Parathyroid adenoma (tissue), 2 donors: ENCODE data around the gene PRIMPOL.
A peak's percentile ranks its signal among the peaks of the same experiment; 100 is the strongest.

Source experiments
- H2AFZ ChIP-seq: fragments of 300-600 bp; sonication (generic); one replicate; pipeline ENCODE4 v1.7.0; 2017; ENCODE audit warnings: antibody characterized with exemption, mild to moderate bottlenecking
- H3K27ac ChIP-seq: fragments of 300-600 bp; sonication (generic); one replicate; pipeline ENCODE4 v1.7.0; 2017
- H3K27me3 ChIP-seq: fragments of 300-600 bp; sonication (generic); one replicate; pipeline ENCODE4 v1.7.0; 2017; ENCODE audit warnings: low read length; ENCODE audit not compliant: control insufficient read depth, insufficient read depth
- H3K36me3 ChIP-seq: fragments of 300-600 bp; sonication (generic); one replicate; pipeline ENCODE4 v1.7.0; 2017; ENCODE audit warnings: low read length; ENCODE audit not compliant: control insufficient read depth, insufficient read depth
- H3K4me1 ChIP-seq: fragments of 300-600 bp; sonication (generic); one replicate; pipeline ENCODE4 v1.7.0; 2017; ENCODE audit warnings: control low read depth
- H3K4me2 ChIP-seq: fragments of 300-600 bp; sonication (generic); one replicate; pipeline ENCODE4 v1.7.0; 2017; ENCODE audit warnings: low read length
- H3K4me3 ChIP-seq: fragments of 300-600 bp; sonication (generic); one replicate; pipeline ENCODE4 v1.7.0; 2017; ENCODE audit warnings: low read depth, low read length
- H3K79me2 ChIP-seq: fragments of 300-600 bp; sonication (generic); one replicate; pipeline ENCODE4 v1.7.0; 2017; ENCODE audit warnings: control low read depth
- H3K9ac ChIP-seq: fragments of 300-600 bp; sonication (generic); one replicate; pipeline ENCODE4 v1.7.0; 2017; ENCODE audit warnings: mild to moderate bottlenecking
- H3K9me3 ChIP-seq: fragments of 300-600 bp; sonication (generic); one replicate; pipeline ENCODE4 v1.7.0; 2017; ENCODE audit warnings: low read length; ENCODE audit not compliant: control insufficient read depth
- CTCF ChIP-seq: fragments of 300-600 bp; sonication (generic); IDR thresholded peaks from one replicate; pipeline ENCODE4 v1.7.0; 2017; ENCODE audit warnings: antibody characterized with exemption, mild to moderate bottlenecking
- donor health status: primary hyperparathyroidism.

The PRIMPOL gene

GRCh38 chr4:184668511-184669114, 19.1 kb downstream of the PRIMPOL start:
- no peaks in the 10 kb centered on the region for H3K27me3 ChIP-seq
- no peak overlapping the region for H3K9ac ChIP-seq
- no peak for TF ChIP-seq CTCF
- no peak overlapping the region for H2AFZ ChIP-seq
- H3K36me3 ChIP-seq = no peaks in the 10 kb centered on the region
- H3K4me2 ChIP-seq = peak overlapping the region; percentile 45
- no peaks in the 10 kb centered on the region for H3K9me3 ChIP-seq
- H3K79me2 ChIP-seq = no peaks in the 10 kb centered on the region
- no peak overlapping the region for H3K27ac ChIP-seq
- H3K4me1 ChIP-seq = peaks cover 6% of the 10 kb centered on the region
- no peak overlapping the region for H3K4me3 ChIP-seq

GRCh38 chr4:184669251-184669650, 19.7 kb downstream of the PRIMPOL start:
- peak overlapping the region; percentile 19 for H3K4me3 ChIP-seq
- H3K9ac ChIP-seq = no peak overlapping the region
- H3K4me2 ChIP-seq = peak overlapping the region; percentile 45
- H3K4me1 ChIP-seq = peaks cover 6% of the 10 kb centered on the region
- no peaks in the 10 kb centered on the region for H3K36me3 ChIP-seq
- no peaks in the 10 kb centered on the region for H3K9me3 ChIP-seq
- no peak overlapping the region for H2AFZ ChIP-seq
- TF ChIP-seq CTCF = no peak
- H3K27ac ChIP-seq = no peak overlapping the region
- H3K79me2 ChIP-seq = no peaks in the 10 kb centered on the region
- H3K27me3 ChIP-seq = no peaks in the 10 kb centered on the region

- H3K27me3 ChIP-seq = no peaks in the 10 kb centered on the region
- no peaks in the 10 kb centered on the region for H3K79me2 ChIP-seq
- H3K36me3 ChIP-seq = no peaks in the 10 kb centered on the region
- no peak overlapping the region for H3K4me2 ChIP-seq
- no peak overlapping the region for H3K4me3 ChIP-seq
- no peak overlapping the region for H2AFZ ChIP-seq
- TF ChIP-seq CTCF = no peak
- H3K9ac ChIP-seq = no peak overlapping the region
- H3K4me1 ChIP-seq = peaks cover 6% of the 10 kb centered on the region
- no peaks in the 10 kb centered on the region for H3K9me3 ChIP-seq
- no peak overlapping the region for H3K27ac ChIP-seq
These were observed 21.6 kb downstream of the PRIMPOL start for GRCh38 chr4:184671101-184671500.

- peaks cover 6% of the 10 kb centered on the region for H3K4me1 ChIP-seq
- H3K27ac ChIP-seq = no peak overlapping the region
- H2AFZ ChIP-seq = no peak overlapping the region
These were observed 23.2 kb downstream of the PRIMPOL start for GRCh38 chr4:184672741-184673140.

More at GRCh38 chr4:184672741-184673140, 23.2 kb downstream of the PRIMPOL start:
- no peak for TF ChIP-seq CTCF
- no peaks in the 10 kb centered on the region for H3K36me3 ChIP-seq
- no peak overlapping the region for H3K4me3 ChIP-seq
- no peak overlapping the region for H3K4me2 ChIP-seq
- H3K9ac ChIP-seq = no peak overlapping the region
- no peaks in the 10 kb centered on the region for H3K79me2 ChIP-seq
- H3K9me3 ChIP-seq = no peaks in the 10 kb centered on the region
- no peaks in the 10 kb centered on the region for H3K27me3 ChIP-seq
